OCI-LY7 (cell line): Measurements from ENCODE around the gene RAB44. TPM values are rescaled to one million over a fixed set of nuclear protein-coding genes. Genes with fewer than 3 reads are reported as not detected.
A peak's percentile ranks its signal among the peaks of the same experiment; 100 is the strongest.

ENCODE experiments used
- BruUV-seq: library from RNA; stranded (reverse); fragments of 400-500 nt; replicated peaks from 2 replicates; lab custom pipeline; 2021; lab: Mats Ljungman, UMichigan
- CTCF ChIA-PET: fragments of 300-600 bp; sonication (Branson Sonifier 250); formaldehyde crosslinking; loops from one replicate; lab custom pipeline; 2022; ENCODE audit warnings: antibody characterized with exemption; ENCODE audit not compliant: unreplicated experiment; lab: Charles Lee
- POLR2A ChIA-PET: fragments of 300-600 bp; sonication (Branson Sonifier 250); formaldehyde crosslinking; loops from one replicate; lab custom pipeline; 2022; ENCODE audit warnings: antibody characterized with exemption; lab: Charles Lee
- DNase-seq: peaks from one replicate; pipeline ENCODE4 v3.0.0-alpha.2; 2015; ENCODE audit warnings: low spot score
- H2AFZ ChIP-seq: fragments of 200-600 bp; sonication (generic), shearing (Covaris generic); 2 replicates; pipeline ENCODE4 v1.6.1; 2014; ENCODE audit warnings: mild to moderate bottlenecking, antibody characterized with exemption, low read length, moderate library complexity
- H3K27ac ChIP-seq: fragments of 200-600 bp; sonication (generic); 2 replicates; pipeline ENCODE4 v1.5.1; 2014; ENCODE audit warnings: mixed run types, low read depth, mild to moderate bottlenecking, moderate library complexity, low read length, inconsistent platforms; ENCODE audit not compliant: poor library complexity, severe bottlenecking
- H3K36me3 ChIP-seq: fragments of 200-600 bp; sonication (generic); 2 replicates; pipeline ENCODE4 v1.6.1; 2014; ENCODE audit warnings: mild to moderate bottlenecking, antibody characterized with exemption, low read length, moderate library complexity, mixed read lengths; ENCODE audit not compliant: insufficient read depth
- H3K4me1 ChIP-seq: fragments of 200-600 bp; sonication (generic); 2 replicates; pipeline ENCODE4 v1.5.1; 2014; ENCODE audit warnings: mild to moderate bottlenecking, low read length; ENCODE audit not compliant: insufficient read depth, poor library complexity, severe bottlenecking
- H3K4me2 ChIP-seq: fragments of 200-600 bp; sonication (generic); 2 replicates; pipeline ENCODE4 v1.6.1; 2014; ENCODE audit warnings: mild to moderate bottlenecking, low read length
- H3K4me3 ChIP-seq: fragments of 200-600 bp; sonication (generic); 2 replicates; pipeline ENCODE4 v1.5.1; 2014; ENCODE audit warnings: mild to moderate bottlenecking, low read depth, low read length; ENCODE audit not compliant: poor library complexity, severe bottlenecking
- H3K79me2 ChIP-seq: fragments of 200-600 bp; sonication (generic); 2 replicates; pipeline ENCODE4 v1.6.1; 2016; ENCODE audit warnings: low read depth, mild to moderate bottlenecking, low read length, moderate library complexity, mixed read lengths; ENCODE audit not compliant: insufficient read depth
- H3K9me2 ChIP-seq: fragments of 200-600 bp; sonication (generic); 2 replicates; pipeline ENCODE4 v1.6.1; 2016; ENCODE audit warnings: mild to moderate bottlenecking, low read length, mixed read lengths; ENCODE audit not compliant: insufficient read depth
- H3K9me3 ChIP-seq: fragments of 200-600 bp; sonication (generic); 2 replicates; pipeline ENCODE4 v1.6.1; 2014; ENCODE audit warnings: mild to moderate bottlenecking, mixed run types, low read length, mixed read lengths
- H4K20me1 ChIP-seq: fragments of 200-600 bp; sonication (generic); 2 replicates; pipeline ENCODE4 v1.6.1; 2014; ENCODE audit warnings: mild to moderate bottlenecking, antibody characterized with exemption, low read length, moderate library complexity, mixed read lengths; ENCODE audit not compliant: insufficient read depth
- EZH2phosphoT487 ChIP-seq: fragments of 200-600 bp; sonication (generic); IDR thresholded peaks from 2 replicates; pipeline ENCODE4 v1.6.1; 2018; ENCODE audit warnings: low read depth, borderline replicate concordance, mild to moderate bottlenecking, mixed run types, antibody characterized with exemption, low read length, moderate library complexity, mixed read lengths
- intact Hi-C: fragments of 100-400 bp; cut with micrococcal nuclease; formaldehyde crosslinking; loops from one replicate; pipeline ENCODE4 v1.10.0; 2022; ENCODE audit not compliant: unreplicated experiment
- total RNA-seq, 2 experiments: library from RNA; depleted of rRNA in 1 of 2; stranded (reverse); fragments of >200 nt in 1 of 2; shearing (Covaris generic) in 1 of 2; gene quantifications; 2 replicates each; pipeline ENCODE4 v1.2.3, GENCODE V29; 2014 to 2022
- TF ChIP-seq, protein P1 (sequence below): fragments of 200-600 bp; sonication (generic); conservative IDR thresholded peaks from 2 replicates; pipeline ENCODE4 v1.5.1; 2014; ENCODE audit warnings: mild to moderate bottlenecking, antibody characterized with exemption, low read length, moderate library complexity, mixed read lengths

RAB44 gene
- total RNA-seq, 2 experiments from 2014 or later: 0.09 TPM; not detected in 1

DNA sequence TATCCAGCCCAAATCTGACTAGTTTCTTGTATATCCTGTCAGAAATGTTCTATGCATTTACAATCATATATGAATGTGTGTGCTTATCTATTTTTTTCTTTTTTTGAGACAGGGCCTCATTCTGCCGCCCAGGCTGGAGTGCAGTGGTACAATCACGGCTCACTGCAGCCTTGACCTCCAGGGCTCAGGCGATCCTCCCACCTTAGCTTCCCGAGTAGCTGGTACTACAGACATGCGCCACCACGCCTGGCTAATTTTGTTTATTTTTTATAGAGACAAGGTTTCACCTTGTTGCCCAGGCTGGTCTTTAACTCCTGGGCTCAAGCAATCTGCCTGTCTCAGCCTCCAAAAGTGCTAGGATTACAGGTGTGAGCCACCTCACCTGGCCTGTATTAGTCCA is 3.0 kb upstream of the RAB44 start:
- Histone ChIP-seq H3K4me2 (peak overlapping the region; percentile 28), H3K36me3 (no peaks in the 10 kb centered on the region), H3K4me3 (no peak overlapping the region), H3K79me2 (no peaks in the 10 kb centered on the region), H2AFZ (peak overlapping the region; percentile 56; the same call in 1 of the 2 replicates), H4K20me1 (no peaks in the 10 kb centered on the region), H3K9me2 (no peaks in the 10 kb centered on the region), H3K27ac (no peak overlapping the region), H3K9me3 (no peaks in the 10 kb centered on the region), H3K4me1 (peaks cover 31% of the 10 kb centered on the region)
- TF ChIP-seq, protein P1, sequence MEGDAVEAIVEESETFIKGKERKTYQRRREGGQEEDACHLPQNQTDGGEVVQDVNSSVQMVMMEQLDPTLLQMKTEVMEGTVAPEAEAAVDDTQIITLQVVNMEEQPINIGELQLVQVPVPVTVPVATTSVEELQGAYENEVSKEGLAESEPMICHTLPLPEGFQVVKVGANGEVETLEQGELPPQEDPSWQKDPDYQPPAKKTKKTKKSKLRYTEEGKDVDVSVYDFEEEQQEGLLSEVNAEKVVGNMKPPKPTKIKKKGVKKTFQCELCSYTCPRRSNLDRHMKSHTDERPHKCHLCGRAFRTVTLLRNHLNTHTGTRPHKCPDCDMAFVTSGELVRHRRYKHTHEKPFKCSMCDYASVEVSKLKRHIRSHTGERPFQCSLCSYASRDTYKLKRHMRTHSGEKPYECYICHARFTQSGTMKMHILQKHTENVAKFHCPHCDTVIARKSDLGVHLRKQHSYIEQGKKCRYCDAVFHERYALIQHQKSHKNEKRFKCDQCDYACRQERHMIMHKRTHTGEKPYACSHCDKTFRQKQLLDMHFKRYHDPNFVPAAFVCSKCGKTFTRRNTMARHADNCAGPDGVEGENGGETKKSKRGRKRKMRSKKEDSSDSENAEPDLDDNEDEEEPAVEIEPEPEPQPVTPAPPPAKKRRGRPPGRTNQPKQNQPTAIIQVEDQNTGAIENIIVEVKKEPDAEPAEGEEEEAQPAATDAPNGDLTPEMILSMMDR: no peak
- TF ChIP-seq EZH2phosphoT487: no peak
- ChIA-PET CTCF (no interaction called here), POLR2A (interaction anchor here (0.6 to 0.9 kb wide), 2 partner anchors 12 to 75 kb away, joined by 4 read pairs; no protein-coding TSS in a partner anchor)
- BruUV-seq: no TSS peak
- DNase-seq: peak; percentile 15
- intact Hi-C loops: no loop called here

DNA sequence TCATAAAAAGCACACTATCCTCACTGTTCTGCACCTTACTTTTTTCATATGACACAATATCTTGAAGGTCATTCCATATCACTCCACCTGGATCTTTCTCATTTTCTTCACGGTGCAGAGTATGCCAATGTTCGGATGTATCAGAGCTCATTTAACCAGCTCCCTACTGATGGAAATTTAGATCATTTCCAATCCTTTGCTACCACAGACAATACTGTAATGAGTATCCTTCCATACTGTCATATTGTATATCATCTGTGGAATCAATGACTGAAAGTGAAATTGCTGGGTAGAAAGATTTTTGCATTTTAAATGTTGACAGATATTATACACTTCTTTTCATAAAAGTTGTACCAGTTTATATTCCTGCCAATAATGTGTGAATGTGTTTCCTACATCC is 2.2 kb upstream of the RAB44 start:
- no peak overlapping the region for H3K4me2 ChIP-seq
- intact Hi-C loops: no loop called here
- no peaks in the 10 kb centered on the region for H3K36me3 ChIP-seq
- no peak overlapping the region for H3K27ac ChIP-seq
- CTCF ChIA-PET: no interaction called here
- no peaks in the 10 kb centered on the region for H4K20me1 ChIP-seq
- H2AFZ ChIP-seq: peak overlapping the region; percentile 56; the same call in 1 of the 2 replicates
- H3K9me2 ChIP-seq: no peaks in the 10 kb centered on the region
- no peaks in the 10 kb centered on the region for H3K79me2 ChIP-seq
- POLR2A ChIA-PET: interaction anchor here (0.9 kb wide), 1 partner anchor 12 kb away, joined by 4 read pairs; no protein-coding TSS in a partner anchor
- TF ChIP-seq, protein P1: no peak
- TF ChIP-seq EZH2phosphoT487: no peak
- no peaks in the 10 kb centered on the region for H3K9me3 ChIP-seq
- peaks cover 31% of the 10 kb centered on the region for H3K4me1 ChIP-seq
- H3K4me3 ChIP-seq: no peak overlapping the region
- BruUV-seq: no TSS peak
- no peak for DNase-seq

DNA sequence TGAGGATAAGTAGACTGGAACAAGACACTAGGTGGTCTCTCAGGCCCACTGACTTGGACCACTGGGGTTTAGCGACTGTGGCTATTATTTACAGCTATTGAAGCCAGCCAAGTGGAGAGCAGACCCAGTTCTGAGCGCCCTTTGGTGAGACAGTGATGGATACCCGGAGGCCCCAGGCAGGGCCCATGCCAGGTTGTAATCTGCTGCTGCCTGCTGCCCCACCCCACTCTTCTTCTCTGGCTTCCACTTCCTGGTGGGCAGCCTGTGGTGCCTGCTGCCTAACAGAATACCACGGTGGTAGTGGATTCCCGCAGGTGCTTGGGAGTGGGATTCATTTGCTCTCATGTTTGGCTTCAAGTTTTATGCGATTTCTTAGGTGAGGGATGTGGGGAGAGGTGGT is 570 bp downstream of the RAB44 start:
- Histone ChIP-seq H2AFZ (no peak overlapping the region), H3K9me2 (no peaks in the 10 kb centered on the region), H3K27ac (no peak overlapping the region), H3K9me3 (no peaks in the 10 kb centered on the region), H4K20me1 (no peaks in the 10 kb centered on the region), H3K36me3 (no peaks in the 10 kb centered on the region), H3K4me3 (no peak overlapping the region), H3K79me2 (no peaks in the 10 kb centered on the region), H3K4me1 (peaks cover 19% of the 10 kb centered on the region), H3K4me2 (no peak overlapping the region)
- ChIA-PET CTCF (no interaction called here), POLR2A (interaction anchor here (0.5 to 0.9 kb wide), 2 partner anchors 20 to 55 kb away, joined by 3 to 4 read pairs; no protein-coding TSS in a partner anchor)
- BruUV-seq: no TSS peak
- TF ChIP-seq, protein P1: no peak
- no peak for TF ChIP-seq EZH2phosphoT487
- no peak for DNase-seq
- intact Hi-C loops: no loop called here
